GM12878 (cell line): ENCODE results near the gene ZFYVE19. TPM values are rescaled to one million over a fixed set of nuclear protein-coding genes. Genes with fewer than 3 reads are reported as not detected.

ENCODE experiments used
- ATAC-seq: fragments of 200-7000 bp; cut with Tn5 transposase; 3 replicates; pipeline ENCODE4 v1.9.1; 2020; ENCODE audit warnings: mild to moderate bottlenecking, moderate library complexity
- BruUV-seq: library from RNA; stranded (reverse); fragments of 400-500 nt; replicated peaks from 2 replicates; lab custom pipeline; 2021; lab: Mats Ljungman, UMichigan
- CTCF ChIA-PET: fragments of 300-600 bp; sonication (Branson Sonifier 250); formaldehyde crosslinking; extraction: SDS; loops from one replicate; lab custom pipeline; 2021; ENCODE audit warnings: inconsistent platforms; lab: Yijun Ruan, JAX
- POLR2A ChIA-PET: fragments of 350-600 bp; formaldehyde crosslinking; extraction: SDS; loops from one replicate; lab custom pipeline; 2021; ENCODE audit warnings: inconsistent platforms; lab: Charles Lee
- RAD21 ChIA-PET: fragments of 300-600 bp; sonication (Branson Sonifier 250); formaldehyde crosslinking; loops from one replicate; lab custom pipeline; 2023; ENCODE audit warnings: antibody characterized with exemption; ENCODE audit not compliant: unreplicated experiment; lab: Charles Lee
- SMC1A ChIA-PET: fragments of 300-600 bp; sonication (Branson Sonifier 250); formaldehyde crosslinking; loops from one replicate; lab custom pipeline; 2023; ENCODE audit not compliant: unreplicated experiment, uncharacterized antibody; lab: Charles Lee
- DNase-seq: peaks from one replicate; pipeline ENCODE4 v3.0.0-alpha.2; 2011; ENCODE audit warnings: low read depth, low spot score
- FAIRE-seq: peaks from 3 replicates; lab custom pipeline; 2011; peaks lifted over from hg19 to GRCh38; lab: Jason Lieb, UNC
- H2AFZ ChIP-seq: 2 replicates; pipeline ENCODE4 v1.6.0; 2011; ENCODE audit warnings: low read depth, low read length, control low read depth; ENCODE audit not compliant: control insufficient read depth
- H3K27ac ChIP-seq: 2 replicates; pipeline ENCODE4 v1.5.1; 2011; ENCODE audit warnings: control low read depth; ENCODE audit not compliant: control insufficient read depth, insufficient read depth
- H3K27me3 ChIP-seq, 2 experiments: replicated peaks in 1 of 2; 2 replicates each; pipeline versions ENCODE4 v1.6.0 to v1.6.1; 2011; ENCODE audit warnings: low read length in 1 of 2; ENCODE audit not compliant: control insufficient read depth in 2 of 2, insufficient read depth in 2 of 2
- H3K36me3 ChIP-seq, 2 experiments: 2 replicates each; pipeline ENCODE4 v1.5.1; 2011; ENCODE audit warnings: low read length in 1 of 2; ENCODE audit not compliant: control insufficient read depth in 2 of 2, insufficient read depth in 2 of 2
- H3K4me1 ChIP-seq: 2 replicates; pipeline ENCODE4 v1.6.1; 2011; ENCODE audit warnings: mild to moderate bottlenecking, low read length, moderate library complexity, mixed read lengths; ENCODE audit not compliant: control insufficient read depth, insufficient read depth
- H3K4me2 ChIP-seq: 2 replicates; pipeline ENCODE4 v1.6.0; 2011; ENCODE audit warnings: control low read depth; ENCODE audit not compliant: control insufficient read depth, insufficient read depth
- H3K4me3 ChIP-seq: fragments of 200-600 bp; sonication (generic); 2 replicates; pipeline ENCODE4 v1.5.1; 2016
- H3K79me2 ChIP-seq: 2 replicates; pipeline ENCODE4 v1.6.0; 2011; ENCODE audit warnings: low read length; ENCODE audit not compliant: control insufficient read depth, insufficient read depth
- H3K9ac ChIP-seq: 2 replicates; pipeline ENCODE4 v1.8.0; 2011; ENCODE audit warnings: low read length, control low read depth, mixed read lengths; ENCODE audit not compliant: control insufficient read depth, insufficient read depth
- H3K9me3 ChIP-seq: replicated peaks from 3 replicates; pipeline ENCODE4 v1.5.1; 2011; ENCODE audit warnings: mild to moderate bottlenecking, low read length; ENCODE audit not compliant: control insufficient read depth, insufficient read depth
- H4K20me1 ChIP-seq: 2 replicates; pipeline ENCODE4 v1.6.0; 2011; ENCODE audit not compliant: control insufficient read depth, insufficient read depth
- CBX3 ChIP-seq: fragments of 200-600 bp; sonication (generic); IDR thresholded peaks from 2 replicates; pipeline ENCODE4 v1.6.1; 2016; ENCODE audit warnings: low read depth, borderline replicate concordance
- ELK1 ChIP-seq: IDR thresholded peaks from 2 replicates; pipeline ENCODE4 v1.6.1; 2012; ENCODE audit warnings: low read depth, low read length, improper control_type of control experiment
- FOS ChIP-seq: IDR thresholded peaks from 3 replicates; pipeline ENCODE4 v1.6.1; 2011; ENCODE audit warnings: borderline replicate concordance; ENCODE audit not compliant: insufficient read length; ENCODE audit errors: extremely low read depth
- NR2C1 ChIP-seq: fragments of 450-650 bp; IDR thresholded peaks from 2 replicates; pipeline ENCODE4 v1.6.1; 2017; ENCODE audit warnings: antibody characterized with exemption, mild to moderate bottlenecking, moderate library complexity
- NRF1 ChIP-seq: conservative IDR thresholded peaks from 2 replicates; pipeline ENCODE4 v1.6.1; 2011; ENCODE audit warnings: mild to moderate bottlenecking, low read depth, low read length, improper control_type of control experiment
- RBBP5 ChIP-seq: fragments of 200-600 bp; sonication (generic); conservative IDR thresholded peaks from 2 replicates; pipeline ENCODE4 v1.6.1; 2016
- SMAD5 ChIP-seq: IDR thresholded peaks from 2 replicates; pipeline ENCODE4 v1.6.1; 2016; ENCODE audit warnings: antibody characterized with exemption, low read depth
- SP1 ChIP-seq: IDR thresholded peaks from one replicate; pipeline ENCODE4 v1.6.1; 2011; ENCODE audit warnings: low read depth, low read length
- SREBF2 ChIP-seq: IDR thresholded peaks from 2 replicates; pipeline ENCODE4 v1.6.1; 2012; ENCODE audit warnings: mild to moderate bottlenecking, low read length
- SRF ChIP-seq, 2 experiments: IDR thresholded peaks; 2 replicates each; pipeline ENCODE4 v1.6.1; 2011; ENCODE audit warnings: low read depth in 2 of 2, low read length in 2 of 2, mild to moderate bottlenecking in 1 of 2, moderate library complexity in 1 of 2
- WGBS: methylation state at CpG from one replicate; pipeline ENCODE4 v1.1.6; 2016; ENCODE audit warnings: low lambda C conversion rate; ENCODE audit not compliant: insufficient replicate concordance, insufficient coverage; ENCODE audit errors: missing lambda C conversion rate; 5-methylcytosine and 5-hydroxymethylcytosine counted together
- in situ Hi-C: fragments of 300-500 bp; cut with MboI; formaldehyde crosslinking; loops from 9 replicates; pipeline ENCODE4 v1.14.3; 2018; ENCODE audit warnings: mixed read lengths
- intact Hi-C: fragments of 100-400 bp; cut with micrococcal nuclease; formaldehyde crosslinking; loops from one replicate; pipeline ENCODE4 v1.14.2; 2022; ENCODE audit not compliant: unreplicated experiment
- polyA plus RNA-seq, 11 experiments: library from polyadenylated mRNA; depleted of rRNA in 4 of 11; unstranded in 6 of 11; stranded (reverse) in 5 of 11; fragments of >200 nt; fragmentation: Nextera tagmentation in 4 of 11; fragmentation: Illumina TruSeq in 1 of 11; extraction: Ambion mirVana in 4 of 11; extraction: Trizol in 1 of 11; gene quantifications; 1 replicate in 1 of 11; 2 replicates in 10 of 11; pipeline versions ENCODE4 v1.2.1 to v1.2.3, GENCODE V29; 2011 to 2016; ENCODE audit warnings: inconsistent platforms in 2 of 11, missing spikeins in 2 of 11, low read depth in 1 of 11
- total RNA-seq, 4 experiments: library from RNA; depleted of rRNA in 3 of 4; stranded (reverse); fragments of >200 nt in 3 of 4; fragmentation: Illumina TruSeq in 1 of 4; extraction: Trizol in 1 of 4; gene quantifications; 2 replicates each; pipeline versions ENCODE4 v1.2.1 to v1.2.3, GENCODE V29; 2013 to 2021
- TF ChIP-seq, protein P1 (sequence below): fragments of 450-650 bp; IDR thresholded peaks from 2 replicates; pipeline ENCODE4 v1.6.1; 2014; ENCODE audit warnings: mild to moderate bottlenecking

ZFYVE19 gene
- total and polyA plus RNA-seq, 10 of the 15 experiments (the other 5 are each of a cell fraction or from before 2014, with no cell fraction given): 1.7 to 36.3 (median 17.0) TPM

DNA sequence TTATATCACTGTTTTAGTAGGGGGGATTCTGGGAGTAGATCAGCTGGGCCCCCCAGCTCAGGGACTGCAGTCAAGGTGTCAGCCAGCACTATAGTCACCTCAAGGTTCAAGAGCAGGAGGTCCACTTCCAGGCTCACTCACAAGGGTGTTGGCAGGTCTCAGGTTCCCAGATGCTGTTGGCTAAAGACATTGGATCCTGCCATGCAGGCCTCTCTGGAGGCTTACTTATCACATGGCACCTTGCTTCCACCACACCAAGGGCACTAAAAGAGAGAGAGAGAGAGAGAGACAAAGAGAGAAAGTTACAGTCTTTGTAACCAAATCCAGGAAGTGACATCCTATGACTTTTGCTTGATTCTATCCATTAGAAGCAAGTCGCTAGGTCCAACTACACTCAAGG is 29.1 kb downstream of the ZFYVE19 start:
- ChIA-PET POLR2A (no interaction called here), RAD21 (no interaction called here), CTCF (interaction anchor here (1.6 kb wide), 1 partner anchor 53 kb away, joined by 7 read pairs; no protein-coding TSS in a partner anchor), SMC1A (no interaction called here)
- TF ChIP-seq CBX3: no peak
- TF ChIP-seq SREBF2: no peak
- TF ChIP-seq ELK1: no peak
- TF ChIP-seq, protein P1, sequence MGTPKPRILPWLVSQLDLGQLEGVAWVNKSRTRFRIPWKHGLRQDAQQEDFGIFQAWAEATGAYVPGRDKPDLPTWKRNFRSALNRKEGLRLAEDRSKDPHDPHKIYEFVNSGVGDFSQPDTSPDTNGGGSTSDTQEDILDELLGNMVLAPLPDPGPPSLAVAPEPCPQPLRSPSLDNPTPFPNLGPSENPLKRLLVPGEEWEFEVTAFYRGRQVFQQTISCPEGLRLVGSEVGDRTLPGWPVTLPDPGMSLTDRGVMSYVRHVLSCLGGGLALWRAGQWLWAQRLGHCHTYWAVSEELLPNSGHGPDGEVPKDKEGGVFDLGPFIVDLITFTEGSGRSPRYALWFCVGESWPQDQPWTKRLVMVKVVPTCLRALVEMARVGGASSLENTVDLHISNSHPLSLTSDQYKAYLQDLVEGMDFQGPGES: no peak
- TF ChIP-seq SP1: no peak
- no peak for TF ChIP-seq RBBP5
- TF ChIP-seq NR2C1: no peak
- TF ChIP-seq SRF (IDR thresholded peaks at IDR 0.05; ENCODE audit: low read depth in 2 of 2, low read length in 2 of 2): no peak
- no peak for TF ChIP-seq SMAD5
- no peak for TF ChIP-seq FOS
- no peak for TF ChIP-seq NRF1
- intact Hi-C loops (no loop called here), in situ Hi-C loops (no loop called here)
- H3K79me2 ChIP-seq: no peaks in the 10 kb centered on the region
- DNase-seq (no peak), ATAC-seq (no peak), FAIRE-seq (no peak)
- no peak overlapping the region for H2AFZ ChIP-seq
- WGBS: 79% methylated on average over 1 of the region's 1 CpG
- BruUV-seq: no TSS peak
- no peaks in the 10 kb centered on the region for H3K9me3 ChIP-seq
- H3K4me2 ChIP-seq: no peak overlapping the region
- H3K27ac ChIP-seq: no peak overlapping the region
- H3K36me3 ChIP-seq: no peaks in the 10 kb centered on the region
- no peaks in the 10 kb centered on the region for H4K20me1 ChIP-seq
- no peaks in the 10 kb centered on the region for H3K4me1 ChIP-seq
- no peak overlapping the region for H3K9ac ChIP-seq
- no peaks in the 10 kb centered on the region for H3K27me3 ChIP-seq
- no peak overlapping the region for H3K4me3 ChIP-seq
